Stimulated activated CD8-positive, alpha-beta memory T cell treated with anti-CD3 and anti-CD28 coated beads, Interleukin-4, amount 100 ng/mL, for 4 hours (primary cell): ENCODE results near the gene STARD3.

Experiments used
- DNase-seq, 2 donors: peaks; one replicate each; pipeline ENCODE4 v3.0.0-alpha.2; 2020; ENCODE audit warnings: low read depth in 2 of 2, low spot score in 1 of 2

STARD3 gene

DNA sequence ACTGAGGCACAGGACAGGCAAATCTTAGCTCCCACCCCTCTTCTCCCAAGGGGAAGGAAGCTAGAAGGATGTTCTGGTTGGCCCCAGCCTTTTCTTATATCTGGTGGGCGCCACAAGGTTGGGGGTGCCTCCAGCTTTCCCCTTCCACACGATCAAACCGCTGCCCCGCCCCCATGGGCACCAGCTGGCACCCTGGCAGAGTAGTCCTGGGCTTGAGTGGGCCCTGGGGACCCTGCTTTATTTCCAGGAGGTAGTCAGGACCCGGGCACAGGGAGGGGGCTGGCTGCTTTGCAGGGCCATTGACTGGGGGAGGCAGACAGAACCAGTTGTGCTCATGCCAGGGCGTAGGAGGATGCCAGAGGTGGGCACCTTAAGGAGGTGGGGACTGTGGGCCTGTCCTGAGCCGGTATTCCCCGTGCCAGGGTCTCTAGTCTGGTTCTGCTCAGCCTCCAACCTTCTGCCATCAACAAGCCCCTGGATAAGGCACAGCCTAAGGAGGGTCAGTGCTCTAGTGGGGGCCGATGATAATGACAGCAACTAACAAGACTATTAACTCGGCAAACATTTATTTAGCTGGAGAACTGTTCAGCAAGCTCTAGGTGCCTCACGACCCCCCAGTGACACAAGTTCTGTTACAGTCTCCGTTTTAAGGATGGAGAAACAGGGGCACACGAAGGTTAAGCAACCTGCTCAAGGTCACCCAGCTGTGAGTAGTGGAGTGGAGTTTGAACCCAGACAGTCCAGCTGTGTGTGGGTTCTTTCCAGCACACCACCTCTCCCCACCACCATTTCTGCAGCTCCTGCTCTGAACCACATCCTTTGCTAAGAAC lies 17.8 kb upstream of the STARD3 start:
- DNase-seq = no peak

DNA sequence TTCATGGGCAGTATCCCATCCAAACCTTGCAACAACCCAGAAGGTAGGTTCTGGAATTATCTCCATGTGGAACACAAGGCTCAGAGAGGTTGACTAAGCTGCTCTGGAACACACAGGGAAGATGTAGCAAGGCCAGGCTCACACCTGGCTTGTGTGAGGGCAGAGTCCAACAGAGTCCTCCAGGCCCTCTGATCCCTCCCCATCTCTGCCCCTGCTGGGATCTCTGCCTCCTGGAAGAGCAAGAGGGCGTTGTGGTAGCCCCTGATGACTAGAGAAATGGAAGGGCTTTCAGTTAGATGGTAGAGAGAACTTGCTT lies 17.2 kb upstream of the STARD3 start:
- DNase-seq = no peak

DNA sequence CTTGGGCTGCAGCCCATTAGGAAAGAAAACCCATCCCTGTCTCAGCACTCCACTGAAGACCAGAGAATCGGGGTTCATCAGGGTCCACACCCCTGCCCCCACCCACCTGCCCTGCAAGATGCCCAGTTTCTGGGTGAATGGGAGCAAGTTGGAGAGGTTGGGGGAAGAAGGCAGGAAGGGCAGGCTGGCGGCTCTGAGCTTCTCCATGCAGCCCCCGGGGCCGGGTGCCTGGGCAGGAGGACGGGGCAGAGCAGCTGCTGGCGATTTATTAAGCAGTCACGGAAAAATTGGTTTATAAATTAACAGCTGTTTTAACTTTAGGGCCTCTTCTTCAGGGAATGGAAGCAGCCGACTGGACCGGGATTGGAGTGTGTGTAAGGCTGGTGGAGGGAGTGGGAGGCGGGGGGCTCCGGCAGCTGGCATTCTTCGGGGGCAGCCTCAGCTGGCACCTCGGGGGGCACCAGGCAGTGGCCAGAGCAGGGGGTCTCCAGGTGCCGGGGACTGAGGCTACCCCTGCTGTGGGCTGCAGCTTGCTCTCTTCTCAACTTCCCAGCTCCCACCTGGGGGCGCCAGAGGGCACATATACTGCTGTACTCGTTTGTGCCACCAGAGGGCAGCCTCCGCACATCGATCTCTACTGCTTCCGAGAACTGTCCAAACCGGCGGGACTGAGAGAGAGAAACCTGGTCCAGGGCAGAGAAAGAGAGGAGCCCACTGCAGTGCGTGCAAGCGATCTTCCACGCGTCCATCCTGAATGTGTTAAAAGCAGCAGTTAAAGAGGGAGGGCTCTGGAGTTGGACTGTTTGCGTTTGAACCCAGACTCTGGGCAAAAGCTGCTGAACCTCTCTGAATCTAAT lies 15.2 kb upstream of the STARD3 start:
- peak; percentile 65 to 90 for DNase-seq

DNA sequence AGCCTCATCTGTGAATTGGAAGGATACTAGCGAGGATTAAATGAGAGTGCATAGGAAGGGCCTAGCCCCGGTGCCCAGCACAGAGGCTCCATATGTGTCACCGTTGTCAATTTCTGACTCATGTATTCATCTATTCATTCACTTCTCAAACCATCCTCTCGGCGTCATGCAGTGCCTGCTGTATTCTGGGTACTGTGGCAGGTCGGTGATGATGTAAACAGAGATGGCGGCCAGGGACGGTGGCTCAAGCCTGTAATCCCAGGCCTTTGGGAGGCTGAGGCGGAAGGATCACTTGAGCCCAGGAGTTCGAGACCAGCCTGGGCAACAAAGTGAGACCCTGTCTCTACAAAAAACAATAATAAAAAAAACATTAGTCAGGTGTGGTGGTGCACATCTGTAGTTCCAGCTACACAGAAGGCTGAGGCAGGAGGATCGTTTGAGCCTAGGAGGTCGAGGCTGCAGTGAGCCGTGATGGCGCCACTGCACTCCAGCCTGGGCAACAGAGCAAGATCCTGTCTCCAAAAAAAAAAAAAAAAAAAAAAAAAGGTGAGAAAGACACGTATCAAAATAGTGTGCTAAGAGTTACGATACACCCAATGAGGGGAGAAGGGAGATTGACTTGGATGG lies 14.5 kb upstream of the STARD3 start:
- no peak for DNase-seq

DNA sequence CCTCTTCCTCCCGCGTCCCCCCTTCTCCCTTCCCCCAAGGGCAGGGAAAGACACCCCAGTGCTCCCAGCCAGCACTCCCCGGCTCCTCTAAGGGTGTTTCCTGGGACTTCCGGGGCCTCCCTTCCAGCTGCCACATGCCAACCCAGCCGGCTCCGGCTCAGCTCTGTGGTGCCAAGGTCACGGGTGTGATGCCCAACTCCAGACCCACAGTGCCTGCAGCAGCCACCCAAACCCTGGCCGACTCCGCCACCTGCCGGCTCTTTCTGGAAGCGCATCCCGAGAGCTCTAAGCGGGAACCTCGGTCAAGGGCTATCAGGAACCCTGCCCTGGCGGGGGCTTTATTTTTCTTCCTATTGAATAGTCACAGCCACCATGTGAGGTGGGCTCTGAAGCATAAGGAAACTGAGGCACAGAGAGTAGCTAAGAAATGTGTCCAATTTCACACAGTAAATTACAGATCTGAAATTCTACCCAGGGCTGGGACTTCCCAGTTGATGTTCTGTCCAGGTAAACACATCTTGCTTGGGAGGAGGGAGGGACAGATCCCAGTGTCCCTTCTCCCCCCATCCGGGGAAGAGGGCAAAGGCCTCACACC lies 13.5 kb upstream of the STARD3 start:
- peak; percentile 64 to 88 for DNase-seq

DNA sequence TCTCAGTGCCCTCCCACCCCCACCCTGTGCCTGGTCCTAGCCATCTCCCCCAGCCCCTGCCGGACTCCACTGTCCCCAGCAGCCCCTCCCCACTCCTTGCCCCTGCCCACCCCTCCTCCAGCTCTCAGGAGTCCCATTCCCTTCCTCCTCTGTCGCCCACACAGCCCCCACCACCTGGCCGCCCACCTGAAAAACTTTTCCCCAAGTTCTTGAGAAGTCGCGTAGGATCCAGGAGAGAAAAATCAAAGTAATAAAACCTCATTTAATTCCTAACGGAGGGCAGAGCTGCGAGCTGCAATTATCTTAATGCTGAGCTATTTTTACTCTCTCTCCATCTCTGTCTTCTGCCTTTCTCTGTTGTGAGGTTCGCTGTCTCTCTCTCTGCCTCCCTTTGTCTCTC lies 12.6 kb upstream of the STARD3 start:
- DNase-seq = no peak

DNA sequence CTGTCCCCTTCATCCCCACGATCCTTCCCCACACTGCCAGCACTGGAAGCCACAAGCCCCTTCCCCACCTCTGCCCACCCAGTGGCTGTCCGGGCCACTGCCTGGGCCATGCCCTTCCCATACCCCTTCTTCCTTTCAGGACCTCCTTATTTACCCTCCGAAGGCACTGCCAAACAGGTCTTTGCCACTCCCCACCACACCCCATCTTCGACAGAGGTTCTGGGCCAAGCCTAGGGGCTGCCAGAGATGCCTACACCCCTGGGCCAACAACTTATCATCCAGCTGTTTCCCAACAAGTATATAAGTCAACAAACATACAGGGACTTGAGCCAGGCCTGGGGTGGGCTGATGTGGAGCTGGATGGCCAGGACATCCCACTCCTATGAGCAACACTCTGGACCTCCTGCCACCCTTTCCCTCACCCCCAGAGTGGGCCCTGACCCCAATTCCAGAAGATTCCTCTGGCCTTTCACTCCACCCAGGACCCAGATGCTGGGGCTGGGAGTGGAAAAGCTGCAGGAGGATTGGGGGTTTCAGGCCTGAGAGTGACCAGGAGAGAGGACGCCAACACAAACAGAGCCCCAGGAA lies 11.7 kb upstream of the STARD3 start:
- no peak for DNase-seq

DNA sequence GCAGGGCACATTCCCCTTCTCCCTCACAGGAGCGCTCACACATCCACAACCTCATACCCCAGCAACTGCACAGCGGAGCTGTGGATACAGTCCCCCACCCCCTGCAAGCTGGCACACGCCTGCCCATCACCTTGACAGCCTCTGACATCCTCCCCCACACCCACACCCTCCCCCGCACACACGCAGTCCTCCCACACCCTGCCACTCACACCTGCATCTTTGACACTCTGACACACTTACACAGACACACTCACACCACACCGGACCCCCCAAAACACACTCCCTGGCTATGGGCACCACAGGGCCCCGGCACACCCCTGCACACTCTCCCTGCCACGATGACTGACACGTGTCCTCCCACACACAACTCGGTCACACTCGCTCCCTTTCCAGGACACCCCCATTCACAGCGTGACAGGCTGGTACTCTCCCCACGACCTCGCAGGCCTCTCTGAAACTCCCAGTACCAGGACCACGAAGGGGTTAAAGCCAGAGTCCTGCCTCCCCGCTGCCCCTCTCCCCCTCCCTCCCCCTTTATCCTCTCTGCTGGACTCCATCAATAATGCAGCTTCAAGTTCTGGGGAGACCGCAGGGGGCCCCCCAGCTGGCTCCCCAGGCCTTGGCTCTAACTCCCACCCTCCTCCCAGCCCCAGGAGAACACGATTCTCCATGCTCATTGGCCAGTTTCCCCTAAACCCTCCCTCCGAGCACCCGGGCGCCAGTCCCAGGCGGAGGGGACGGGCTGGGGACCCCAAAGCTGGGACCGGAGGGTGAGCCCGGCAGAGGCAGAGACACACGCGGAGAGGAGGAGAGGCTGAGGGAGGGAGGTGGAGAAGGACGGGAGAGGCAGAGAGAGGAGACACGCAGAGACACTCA lies 10.5 kb upstream of the STARD3 start, which contains the start of gene PPP1R1B:
PPP1R1B (plus strand) TSS at position 782 of the 876 bp plus-strand sequence. CDS start 441 bp downstream, outside the sequence.
- DNase-seq = no peak

DNA sequence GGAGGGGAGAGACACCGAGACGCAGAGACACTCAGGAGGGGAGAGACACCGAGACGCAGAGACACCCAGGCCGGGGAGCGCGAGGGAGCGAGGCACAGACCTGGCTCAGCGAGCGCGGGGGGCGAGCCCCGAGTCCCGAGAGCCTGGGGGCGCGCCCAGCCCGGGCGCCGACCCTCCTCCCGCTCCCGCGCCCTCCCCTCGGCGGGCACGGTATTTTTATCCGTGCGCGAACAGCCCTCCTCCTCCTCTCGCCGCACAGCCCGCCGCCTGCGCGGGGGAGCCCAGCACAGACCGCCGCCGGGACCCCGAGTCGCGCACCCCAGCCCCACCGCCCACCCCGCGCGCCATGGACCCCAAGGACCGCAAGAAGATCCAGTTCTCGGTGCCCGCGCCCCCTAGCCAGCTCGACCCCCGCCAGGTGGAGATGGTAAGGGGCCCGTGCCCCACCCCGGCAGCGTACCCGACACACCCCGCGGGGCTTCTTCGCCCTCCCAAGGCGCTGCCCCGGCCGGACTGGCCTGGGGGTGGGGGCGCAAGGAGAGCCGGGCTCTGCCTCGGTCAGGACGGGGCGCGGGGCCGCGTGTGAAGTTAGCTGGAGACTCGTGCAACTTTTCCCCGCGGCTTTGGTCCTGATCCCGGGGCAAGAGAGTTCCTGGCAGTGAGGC lies 9.8 kb upstream of the STARD3 start:
- no peak for DNase-seq

DNA sequence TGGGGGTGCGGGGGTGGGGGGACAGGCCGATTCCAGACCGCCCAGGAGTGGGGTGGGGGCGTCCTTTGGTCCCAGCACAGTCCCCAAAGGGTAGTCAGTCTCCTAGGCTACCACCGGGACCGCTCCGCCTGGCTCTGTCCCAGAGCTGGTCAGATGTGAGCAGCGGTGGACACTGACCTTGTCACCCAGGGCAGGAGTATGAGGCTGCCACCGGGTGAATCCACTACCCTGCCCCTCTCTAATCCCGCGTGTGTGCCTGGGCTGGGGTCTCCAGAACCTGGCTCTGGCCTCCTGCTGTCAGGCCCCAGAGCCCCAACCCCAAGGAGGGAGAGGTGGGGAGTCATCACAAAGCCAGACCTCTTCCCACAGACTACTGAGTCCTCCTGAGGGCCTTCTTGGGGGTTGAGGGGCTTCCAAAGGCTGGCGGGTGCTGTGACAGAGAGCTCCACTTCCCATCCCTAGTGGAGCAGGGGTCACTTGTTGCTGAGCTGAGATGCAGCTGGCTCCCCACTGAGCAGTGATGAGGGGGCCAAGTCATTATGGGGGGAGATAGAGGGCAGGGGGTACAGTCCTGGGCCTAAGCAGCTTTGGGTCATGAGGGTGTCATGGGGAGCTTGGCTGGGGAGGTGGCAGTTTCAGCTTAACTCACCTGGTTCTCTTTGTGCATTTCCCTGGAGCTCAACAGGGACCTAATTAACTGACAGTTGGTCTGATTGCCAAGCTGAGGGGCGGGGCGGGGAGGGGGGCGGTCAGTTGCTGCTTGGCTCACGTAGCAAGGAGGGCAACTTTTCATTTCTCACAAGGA lies 9.0 kb upstream of the STARD3 start:
- no peak for DNase-seq

DNA sequence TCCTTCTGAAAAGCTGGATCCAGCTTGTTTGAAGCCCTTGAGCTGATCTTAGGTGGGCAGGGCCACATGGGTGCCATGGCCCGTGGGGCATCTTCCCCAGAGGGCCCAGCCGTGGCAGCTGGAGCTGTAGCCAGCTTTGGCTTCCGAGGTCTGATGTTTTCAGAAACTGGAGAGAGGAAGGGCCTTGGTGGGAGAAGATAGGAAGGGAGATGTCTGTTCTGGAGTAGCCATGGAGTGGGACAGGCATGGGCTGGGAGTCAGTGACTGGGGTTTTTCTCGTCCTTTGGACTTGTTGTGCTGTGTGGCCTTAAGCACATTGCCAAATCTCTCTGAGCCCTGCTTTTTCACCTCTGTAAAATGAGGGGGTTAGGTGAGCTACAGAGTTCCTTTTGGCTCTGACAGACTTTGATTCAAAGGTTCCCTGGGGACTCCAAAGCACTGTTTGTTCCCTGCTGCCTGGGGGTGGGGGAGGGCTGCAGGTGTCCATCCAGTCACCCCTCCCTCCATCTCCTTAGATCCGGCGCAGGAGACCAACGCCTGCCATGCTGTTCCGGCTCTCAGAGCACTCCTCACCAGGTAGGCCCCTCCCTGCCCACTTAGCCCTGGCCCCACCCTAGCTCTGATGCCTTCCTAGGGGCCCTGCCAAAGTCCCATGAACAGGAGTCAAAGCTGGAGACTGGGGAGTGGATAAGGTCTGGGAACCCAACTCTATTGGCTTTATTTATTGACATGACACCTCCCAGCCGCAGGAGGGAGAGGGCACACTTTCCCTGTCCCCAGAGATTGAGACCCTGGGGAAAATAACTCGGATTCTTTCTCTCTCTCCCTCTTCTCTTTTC lies 8.1 kb upstream of the STARD3 start:
- no peak for DNase-seq

DNA sequence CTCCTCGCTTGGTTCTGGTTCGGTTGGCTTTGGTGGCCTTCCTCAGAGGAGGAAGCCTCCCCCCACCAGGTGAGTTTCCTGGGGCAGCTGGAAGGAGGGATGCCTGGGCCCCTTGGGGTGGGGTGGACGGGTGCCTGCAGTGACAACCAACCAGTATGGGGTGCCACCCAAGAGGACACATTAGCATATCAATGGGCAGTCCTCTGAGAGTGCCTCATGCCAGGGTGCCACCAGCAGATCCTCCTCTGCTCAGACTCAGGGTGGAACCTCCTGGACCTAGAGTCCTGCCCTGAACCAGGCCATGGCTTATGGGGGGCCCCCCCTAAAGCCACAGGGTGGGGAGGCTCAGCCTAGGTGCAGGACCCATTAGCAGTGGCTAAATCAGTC lies 7.5 kb upstream of the STARD3 start:
- no peak for DNase-seq

DNA sequence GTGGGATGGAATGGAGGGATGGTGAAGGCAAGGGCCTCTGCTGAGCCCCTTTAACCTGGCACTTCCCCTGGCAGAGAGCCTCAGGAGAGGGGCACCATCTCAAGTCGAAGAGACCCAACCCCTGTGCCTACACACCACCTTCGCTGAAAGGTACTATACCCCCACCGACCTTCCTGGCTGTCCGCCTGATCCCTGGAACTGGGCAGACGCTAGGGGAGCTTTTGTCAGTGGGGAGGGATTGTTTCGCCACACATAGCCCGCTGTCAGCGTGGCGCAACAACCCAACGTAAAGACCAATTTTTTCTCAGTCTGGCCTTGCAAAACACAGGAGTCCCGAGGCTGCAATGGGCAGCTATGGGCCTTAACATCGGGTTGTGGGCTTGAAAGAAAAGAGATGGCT lies 7.0 kb upstream of the STARD3 start:
- no peak for DNase-seq

DNA sequence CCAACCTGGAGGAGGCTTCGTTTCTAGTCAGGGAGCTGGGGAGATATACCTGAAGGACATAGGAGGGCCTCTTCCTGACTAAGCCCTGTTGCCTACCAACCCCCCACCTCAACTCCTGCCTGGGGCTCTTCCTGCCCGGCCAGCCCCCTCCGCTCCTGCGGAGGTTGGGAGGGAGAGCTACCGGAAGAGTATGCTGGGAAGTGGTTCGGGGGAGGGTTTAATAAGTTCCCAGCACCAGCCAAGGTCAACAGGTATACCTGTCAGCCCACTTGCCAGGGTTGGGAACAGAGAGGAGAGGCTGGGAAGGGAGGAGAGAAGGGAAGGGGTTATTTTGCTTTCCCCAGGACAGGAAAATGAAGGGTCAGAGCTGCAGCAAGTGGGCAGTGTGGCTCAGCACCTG lies 5.5 kb upstream of the STARD3 start:
- no peak for DNase-seq

DNA sequence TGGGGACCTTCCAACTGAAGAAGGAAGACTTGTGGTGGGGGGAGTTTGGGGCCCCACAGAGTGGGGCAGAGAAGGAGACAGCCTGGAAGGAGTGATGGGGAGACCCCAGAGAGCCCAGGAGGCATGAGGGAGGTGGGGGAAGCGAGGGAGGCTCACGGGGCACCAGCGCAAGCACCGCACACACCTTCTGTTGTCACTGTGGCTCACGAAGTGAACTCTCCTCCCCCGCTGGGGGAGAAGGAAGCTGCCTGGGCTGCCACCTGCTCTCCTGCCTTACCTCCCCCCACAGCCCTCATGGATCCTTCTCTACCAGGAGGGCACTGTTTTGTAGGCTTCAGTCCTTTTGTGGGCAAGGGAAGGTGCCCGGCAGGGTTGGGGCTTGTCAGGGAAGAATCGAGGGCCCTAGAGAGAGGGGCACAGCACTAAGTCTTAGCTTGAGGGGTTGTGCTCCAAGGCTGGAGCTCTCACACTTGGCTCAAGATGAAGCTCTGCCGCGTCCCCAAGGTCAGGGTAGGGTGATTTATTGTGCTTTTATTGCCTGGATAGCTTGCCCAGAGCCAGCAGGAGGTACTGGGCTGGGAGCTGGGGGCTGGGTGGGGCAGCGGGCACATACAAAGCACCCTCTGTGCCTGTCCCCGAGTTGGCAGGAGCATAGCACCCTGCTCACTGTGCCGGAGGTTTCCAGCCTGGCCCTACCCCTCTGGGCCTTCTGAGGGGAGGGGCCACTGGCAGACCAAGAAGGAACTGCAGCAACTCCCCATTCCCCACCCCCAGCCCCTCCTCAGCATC lies 4.6 kb upstream of the STARD3 start:
- no peak for DNase-seq

DNA sequence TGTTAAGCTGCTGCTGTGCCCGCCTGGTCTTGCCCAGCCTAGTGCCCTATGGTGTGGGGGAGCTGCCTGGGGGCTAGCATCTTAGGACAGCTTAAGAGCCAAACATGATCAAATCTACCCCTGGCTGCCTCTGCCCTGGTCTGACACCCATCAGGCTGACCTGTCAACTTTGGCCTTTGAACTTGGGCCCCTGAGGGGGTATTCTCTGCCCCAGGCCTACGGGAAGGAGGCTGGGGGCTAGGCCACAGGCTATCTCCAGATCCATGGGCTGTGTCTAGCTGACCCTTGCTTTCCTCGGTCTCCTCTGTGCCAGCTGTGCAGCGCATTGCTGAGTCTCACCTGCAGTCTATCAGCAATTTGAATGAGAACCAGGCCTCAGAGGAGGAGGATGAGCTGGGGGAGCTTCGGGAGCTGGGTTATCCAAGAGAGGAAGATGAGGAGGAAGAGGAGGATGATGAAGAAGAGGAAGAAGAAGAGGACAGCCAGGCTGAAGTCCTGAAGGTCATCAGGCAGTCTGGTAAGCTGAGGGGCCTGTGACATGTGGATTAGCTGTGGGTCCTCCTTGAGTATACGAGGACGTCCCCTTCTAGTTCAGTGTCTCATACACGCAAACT lies 3.3 kb upstream of the STARD3 start:
- DNase-seq = no peak

DNA sequence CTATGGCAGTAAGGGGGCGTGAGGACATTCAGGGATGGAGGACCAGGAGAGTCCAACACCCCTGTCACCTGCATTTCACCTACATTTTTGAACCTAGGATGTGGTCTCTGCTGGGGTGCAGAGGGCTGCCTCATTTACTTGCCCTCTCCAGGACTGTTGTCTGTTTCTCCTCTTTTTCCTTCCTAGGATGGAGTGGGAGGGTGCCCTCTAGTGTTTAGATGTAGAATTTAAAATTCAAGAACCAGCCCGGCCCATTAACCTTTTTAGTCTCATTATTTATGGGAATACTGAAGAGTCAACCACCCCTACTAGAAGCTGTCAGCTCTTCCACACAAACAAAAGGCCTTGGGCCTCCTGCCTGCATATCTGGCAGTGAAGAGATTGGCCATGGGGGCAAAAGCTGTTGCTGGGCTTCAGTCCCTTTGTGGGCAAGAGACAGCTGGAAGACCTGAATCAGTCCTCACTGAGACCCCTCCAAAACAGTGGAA lies 2.5 kb upstream of the STARD3 start:
- no peak for DNase-seq
